GM12878 (cell line): ENCODE results near the gene GPR146. TPM values are rescaled to one million over a fixed set of nuclear protein-coding genes. Genes with fewer than 3 reads are reported as not detected.
A peak's percentile ranks its signal among the peaks of the same experiment; 100 is the strongest.

ENCODE experiments used
- ATAC-seq: fragments of 200-7000 bp; cut with Tn5 transposase; 3 replicates; pipeline ENCODE4 v1.9.1; 2020; ENCODE audit warnings: mild to moderate bottlenecking, moderate library complexity
- BruUV-seq: library from RNA; stranded (reverse); fragments of 400-500 nt; replicated peaks from 2 replicates; lab custom pipeline; 2021; lab: Mats Ljungman, UMichigan
- CTCF ChIA-PET: fragments of 300-600 bp; sonication (Branson Sonifier 250); formaldehyde crosslinking; extraction: SDS; loops from one replicate; lab custom pipeline; 2021; ENCODE audit warnings: inconsistent platforms; lab: Yijun Ruan, JAX
- POLR2A ChIA-PET: fragments of 350-600 bp; formaldehyde crosslinking; extraction: SDS; loops from one replicate; lab custom pipeline; 2021; ENCODE audit warnings: inconsistent platforms; lab: Charles Lee
- RAD21 ChIA-PET: fragments of 300-600 bp; sonication (Branson Sonifier 250); formaldehyde crosslinking; loops from one replicate; lab custom pipeline; 2023; ENCODE audit warnings: antibody characterized with exemption; ENCODE audit not compliant: unreplicated experiment; lab: Charles Lee
- SMC1A ChIA-PET: fragments of 300-600 bp; sonication (Branson Sonifier 250); formaldehyde crosslinking; loops from one replicate; lab custom pipeline; 2023; ENCODE audit not compliant: unreplicated experiment, uncharacterized antibody; lab: Charles Lee
- DNase-seq: peaks from one replicate; pipeline ENCODE4 v3.0.0-alpha.2; 2011; ENCODE audit warnings: low read depth, low spot score
- FAIRE-seq: peaks from 3 replicates; lab custom pipeline; 2011; peaks lifted over from hg19 to GRCh38; lab: Jason Lieb, UNC
- H2AFZ ChIP-seq: 2 replicates; pipeline ENCODE4 v1.6.0; 2011; ENCODE audit warnings: low read depth, low read length, control low read depth; ENCODE audit not compliant: control insufficient read depth
- H3K27ac ChIP-seq: 2 replicates; pipeline ENCODE4 v1.5.1; 2011; ENCODE audit warnings: control low read depth; ENCODE audit not compliant: control insufficient read depth, insufficient read depth
- H3K27me3 ChIP-seq, 2 experiments: replicated peaks in 1 of 2; 2 replicates each; pipeline versions ENCODE4 v1.6.0 to v1.6.1; 2011; ENCODE audit warnings: low read length in 1 of 2; ENCODE audit not compliant: control insufficient read depth in 2 of 2, insufficient read depth in 2 of 2
- H3K36me3 ChIP-seq, 2 experiments: 2 replicates each; pipeline ENCODE4 v1.5.1; 2011; ENCODE audit warnings: low read length in 1 of 2; ENCODE audit not compliant: control insufficient read depth in 2 of 2, insufficient read depth in 2 of 2
- H3K4me1 ChIP-seq: 2 replicates; pipeline ENCODE4 v1.6.1; 2011; ENCODE audit warnings: mild to moderate bottlenecking, low read length, moderate library complexity, mixed read lengths; ENCODE audit not compliant: control insufficient read depth, insufficient read depth
- H3K4me2 ChIP-seq: 2 replicates; pipeline ENCODE4 v1.6.0; 2011; ENCODE audit warnings: control low read depth; ENCODE audit not compliant: control insufficient read depth, insufficient read depth
- H3K4me3 ChIP-seq: fragments of 200-600 bp; sonication (generic); 2 replicates; pipeline ENCODE4 v1.5.1; 2016
- H3K79me2 ChIP-seq: 2 replicates; pipeline ENCODE4 v1.6.0; 2011; ENCODE audit warnings: low read length; ENCODE audit not compliant: control insufficient read depth, insufficient read depth
- H3K9ac ChIP-seq: 2 replicates; pipeline ENCODE4 v1.8.0; 2011; ENCODE audit warnings: low read length, control low read depth, mixed read lengths; ENCODE audit not compliant: control insufficient read depth, insufficient read depth
- H3K9me3 ChIP-seq: replicated peaks from 3 replicates; pipeline ENCODE4 v1.5.1; 2011; ENCODE audit warnings: mild to moderate bottlenecking, low read length; ENCODE audit not compliant: control insufficient read depth, insufficient read depth
- H4K20me1 ChIP-seq: 2 replicates; pipeline ENCODE4 v1.6.0; 2011; ENCODE audit not compliant: control insufficient read depth, insufficient read depth
- ASH2L ChIP-seq: fragments of 300-600, 200-600 bp; sonication (generic); IDR thresholded peaks from 2 replicates; pipeline ENCODE4 v1.6.1; 2017; ENCODE audit warnings: low read depth, mild to moderate bottlenecking, borderline replicate concordance
- EP300 ChIP-seq, 2 experiments: fragments of 150-350 bp in 1 of 2; IDR thresholded peaks; 2 replicates each; pipeline ENCODE4 v1.6.1; 2011 to 2012; ENCODE audit warnings: low read depth in 2 of 2, low read length in 2 of 2, borderline replicate concordance in 1 of 2, improper control_type of control experiment in 1 of 2, inconsistent platforms in 1 of 2; ENCODE audit not compliant: control insufficient read depth in 1 of 2
- NR2F1 ChIP-seq: fragments of 450-650 bp; conservative IDR thresholded peaks from 2 replicates; pipeline ENCODE4 v1.6.1; 2017; ENCODE audit warnings: mild to moderate bottlenecking
- NRF1 ChIP-seq: conservative IDR thresholded peaks from 2 replicates; pipeline ENCODE4 v1.6.1; 2011; ENCODE audit warnings: mild to moderate bottlenecking, low read depth, low read length, improper control_type of control experiment
- POLR2A ChIP-seq: IDR thresholded peaks from 2 replicates; pipeline ENCODE4 v1.6.1; 2011; ENCODE audit warnings: low read depth, mild to moderate bottlenecking, low read length
- WGBS: methylation state at CpG from one replicate; pipeline ENCODE4 v1.1.6; 2016; ENCODE audit warnings: low lambda C conversion rate; ENCODE audit not compliant: insufficient replicate concordance, insufficient coverage; ENCODE audit errors: missing lambda C conversion rate; 5-methylcytosine and 5-hydroxymethylcytosine counted together
- in situ Hi-C: fragments of 300-500 bp; cut with MboI; formaldehyde crosslinking; loops from 9 replicates; pipeline ENCODE4 v1.14.3; 2018; ENCODE audit warnings: mixed read lengths
- intact Hi-C: fragments of 100-400 bp; cut with micrococcal nuclease; formaldehyde crosslinking; loops from one replicate; pipeline ENCODE4 v1.14.2; 2022; ENCODE audit not compliant: unreplicated experiment
- polyA plus RNA-seq, 11 experiments: library from polyadenylated mRNA; depleted of rRNA in 4 of 11; unstranded in 6 of 11; stranded (reverse) in 5 of 11; fragments of >200 nt; fragmentation: Nextera tagmentation in 4 of 11; fragmentation: Illumina TruSeq in 1 of 11; extraction: Ambion mirVana in 4 of 11; extraction: Trizol in 1 of 11; gene quantifications; 1 replicate in 1 of 11; 2 replicates in 10 of 11; pipeline versions ENCODE4 v1.2.1 to v1.2.3, GENCODE V29; 2011 to 2016; ENCODE audit warnings: inconsistent platforms in 2 of 11, missing spikeins in 2 of 11, low read depth in 1 of 11
- total RNA-seq, 4 experiments: library from RNA; depleted of rRNA in 3 of 4; stranded (reverse); fragments of >200 nt in 3 of 4; fragmentation: Illumina TruSeq in 1 of 4; extraction: Trizol in 1 of 4; gene quantifications; 2 replicates each; pipeline versions ENCODE4 v1.2.1 to v1.2.3, GENCODE V29; 2013 to 2021
- TF ChIP-seq, protein P1 (sequence below): IDR thresholded peaks from 2 replicates; pipeline ENCODE4 v1.6.1; 2011; ENCODE audit warnings: mild to moderate bottlenecking, low read depth, low read length, moderate library complexity; ENCODE audit not compliant: insufficient replicate concordance
- TF ChIP-seq, protein P2 (sequence below): IDR thresholded peaks from 2 replicates; pipeline ENCODE4 v1.6.1; 2011; ENCODE audit warnings: borderline replicate concordance, low read depth, mild to moderate bottlenecking, moderate library complexity, low read length; ENCODE audit not compliant: insufficient read depth, poor library complexity, severe bottlenecking

Gene GPR146
- total and polyA plus RNA-seq, 10 of the 15 experiments (the other 5 are each of a cell fraction or from before 2014, with no cell fraction given) = 0.19 to 12.0 (median 0.54) TPM; not detected in 2

DNA sequence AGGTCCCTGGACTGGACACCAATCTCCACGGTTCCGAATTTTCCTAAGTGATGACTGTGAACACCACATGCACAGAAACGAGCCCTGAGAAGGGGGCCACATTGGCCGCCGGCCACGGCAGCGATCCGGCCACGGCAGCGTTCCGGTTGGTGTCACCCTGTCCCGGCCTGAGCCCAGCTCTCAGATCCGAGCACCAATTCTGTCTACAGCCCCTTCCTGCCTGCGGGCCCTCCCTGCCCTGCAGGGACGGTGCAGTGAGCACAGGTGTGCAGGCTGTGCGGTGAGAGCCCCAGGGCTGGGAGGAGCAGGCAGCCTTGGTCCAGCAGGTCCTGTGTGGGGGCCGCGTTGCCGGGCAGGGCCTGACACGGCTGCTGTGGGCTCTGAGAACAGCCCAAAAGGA, 29.7 kb upstream of the GPR146 start:
- in situ Hi-C loops = no loop called here
- 81% methylated on average over 20 of the region's 20 CpGs for WGBS
- intact Hi-C loops = no loop called here
- Histone ChIP-seq H3K27ac (no peak overlapping the region), H3K9me3 (no peaks in the 10 kb centered on the region; the same call in 2 of the 3 replicates), H3K9ac (no peak overlapping the region), H3K36me3 (peaks cover 0 to 4% of the 10 kb centered on the region in 2 experiments; a peak in 3 of 4 replicates), H4K20me1 (no peaks in the 10 kb centered on the region), H3K79me2 (peaks cover 2% of the 10 kb centered on the region; the same call in 1 of the 2 replicates), H3K27me3 (no peaks in the 10 kb centered on the region), H3K4me2 (no peak overlapping the region), H3K4me3 (no peak overlapping the region), H2AFZ (no peak overlapping the region), H3K4me1 (no peaks in the 10 kb centered on the region)
- ChIA-PET POLR2A (no interaction called here), RAD21 (no interaction called here), CTCF (no interaction called here), SMC1A (no interaction called here)
- FAIRE-seq = no peak
- no peak for ATAC-seq
- no TSS peak for BruUV-seq
- no peak for DNase-seq
- TF ChIP-seq POLR2A = peak; percentile 41; the same call in 1 of the 2 replicates
- TF ChIP-seq ASH2L = no peak
- no peak for TF ChIP-seq EP300 (IDR thresholded peaks at IDR 0.05; ENCODE audit: borderline replicate concordance in 1 of 2, control insufficient read depth in 1 of 2, low read depth in 2 of 2, low read length in 2 of 2)

DNA sequence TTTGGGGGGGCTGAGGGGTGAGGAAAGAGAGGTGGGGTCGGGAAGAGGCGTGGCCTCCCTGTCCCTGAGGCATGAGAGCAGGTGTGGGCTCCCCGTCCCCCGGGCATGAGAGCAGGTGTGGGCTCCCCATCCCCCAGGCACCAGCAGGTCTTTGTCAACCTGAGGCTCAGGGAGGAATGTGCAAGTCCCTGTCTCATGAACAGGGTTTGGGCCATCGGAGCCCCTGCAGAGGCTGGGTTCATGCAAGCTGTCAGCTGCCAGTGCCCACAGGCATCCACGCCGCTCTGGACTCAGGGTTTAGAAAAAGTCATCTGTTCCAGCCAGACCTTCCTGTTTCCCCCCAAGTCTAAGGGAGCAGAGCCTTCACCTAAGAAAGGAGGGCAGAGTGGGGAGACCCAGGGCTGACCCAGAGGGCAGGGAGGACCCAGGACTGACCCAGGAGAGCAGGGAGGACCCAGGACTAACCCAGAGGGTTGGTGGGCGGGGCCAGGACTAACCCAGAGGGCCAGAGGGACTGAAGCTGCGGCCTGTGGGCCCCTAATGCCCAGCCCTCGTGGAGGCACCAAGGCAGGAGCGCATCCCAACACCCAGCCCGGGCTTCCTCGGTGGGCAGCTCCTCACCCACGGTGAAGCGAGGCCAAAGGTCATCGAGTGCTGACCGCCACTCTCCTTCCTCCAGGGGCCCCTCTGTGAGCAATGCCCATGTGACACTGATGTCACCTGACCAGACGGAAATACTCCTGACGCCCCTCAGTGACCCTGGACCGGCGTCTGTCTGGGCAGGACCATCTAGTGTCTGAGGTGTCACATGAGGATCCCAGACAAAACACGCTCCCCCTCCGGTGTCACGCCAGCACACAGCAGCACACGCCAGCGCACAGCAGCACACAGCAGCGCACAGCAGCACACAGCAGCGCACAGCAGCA, 28.9 kb upstream of the GPR146 start:
- Histone ChIP-seq H2AFZ (no peak overlapping the region), H3K27ac (no peak overlapping the region), H3K79me2 (peaks cover 7% of the 10 kb centered on the region), H4K20me1 (no peaks in the 10 kb centered on the region), H3K9me3 (peaks cover under 1% of the 10 kb centered on the region; the same call in 1 of the 3 replicates), H3K4me3 (no peak overlapping the region), H3K9ac (no peak overlapping the region), H3K4me1 (no peaks in the 10 kb centered on the region), H3K27me3 (no peaks in the 10 kb centered on the region), H3K36me3 (peaks cover 0 to 4% of the 10 kb centered on the region in 2 experiments; a peak in 3 of 4 replicates), H3K4me2 (no peak overlapping the region)
- BruUV-seq = no TSS peak
- FAIRE-seq (no peak), ATAC-seq (no peak), DNase-seq (no peak)
- ChIA-PET RAD21 (no interaction called here), SMC1A (no interaction called here), CTCF (no interaction called here), POLR2A (no interaction called here)
- in situ Hi-C loops (no loop called here), intact Hi-C loops (no loop called here)
- WGBS = 75% methylated on average over 28 of the region's 28 CpGs
- TF ChIP-seq NRF1 (no peak), NR2F1 (0 out of 2 replicates have a peak, but pooled peaks have one; percentile 26)
- TF ChIP-seq, protein P1, sequence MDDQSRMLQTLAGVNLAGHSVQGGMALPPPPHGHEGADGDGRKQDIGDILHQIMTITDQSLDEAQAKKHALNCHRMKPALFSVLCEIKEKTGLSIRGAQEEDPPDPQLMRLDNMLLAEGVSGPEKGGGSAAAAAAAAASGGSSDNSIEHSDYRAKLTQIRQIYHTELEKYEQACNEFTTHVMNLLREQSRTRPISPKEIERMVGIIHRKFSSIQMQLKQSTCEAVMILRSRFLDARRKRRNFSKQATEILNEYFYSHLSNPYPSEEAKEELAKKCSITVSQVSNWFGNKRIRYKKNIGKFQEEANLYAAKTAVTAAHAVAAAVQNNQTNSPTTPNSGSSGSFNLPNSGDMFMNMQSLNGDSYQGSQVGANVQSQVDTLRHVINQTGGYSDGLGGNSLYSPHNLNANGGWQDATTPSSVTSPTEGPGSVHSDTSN = peak; percentile 53
- TF ChIP-seq, protein P2, sequence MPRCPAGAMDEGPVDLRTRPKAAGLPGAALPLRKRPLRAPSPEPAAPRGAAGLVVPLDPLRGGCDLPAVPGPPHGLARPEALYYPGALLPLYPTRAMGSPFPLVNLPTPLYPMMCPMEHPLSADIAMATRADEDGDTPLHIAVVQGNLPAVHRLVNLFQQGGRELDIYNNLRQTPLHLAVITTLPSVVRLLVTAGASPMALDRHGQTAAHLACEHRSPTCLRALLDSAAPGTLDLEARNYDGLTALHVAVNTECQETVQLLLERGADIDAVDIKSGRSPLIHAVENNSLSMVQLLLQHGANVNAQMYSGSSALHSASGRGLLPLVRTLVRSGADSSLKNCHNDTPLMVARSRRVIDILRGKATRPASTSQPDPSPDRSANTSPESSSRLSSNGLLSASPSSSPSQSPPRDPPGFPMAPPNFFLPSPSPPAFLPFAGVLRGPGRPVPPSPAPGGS = peak; percentile 97
